H9 (cell line): Measurements from ENCODE around the gene ZNF71. TPM values are rescaled to one million over a fixed set of nuclear protein-coding genes. Genes with fewer than 3 reads are reported as not detected.

Source experiments
- DNase-seq: peaks from one replicate; pipeline ENCODE4 v3.0.0-alpha.2; 2017
- H2AFZ ChIP-seq: one replicate; pipeline ENCODE4 v1.6.1; 2013; ENCODE audit warnings: mild to moderate bottlenecking, low read length, control low read depth, moderate library complexity
- H2AK5ac ChIP-seq: 2 replicates; pipeline ENCODE4 v1.6.1; 2013; ENCODE audit warnings: low read length, control low read depth, mixed read lengths; ENCODE audit not compliant: insufficient read length
- H2BK120ac ChIP-seq: one replicate; pipeline ENCODE4 v1.6.1; 2013; ENCODE audit warnings: low read depth, mild to moderate bottlenecking, low read length, control low read depth, inconsistent platforms; ENCODE audit not compliant: poor library complexity, severe bottlenecking
- H2BK12ac ChIP-seq: 2 replicates; pipeline ENCODE4 v1.6.1; 2013; ENCODE audit warnings: low read length, control low read depth, mixed read lengths, low read depth; ENCODE audit not compliant: insufficient read length
- H2BK15ac ChIP-seq: 2 replicates; pipeline ENCODE4 v1.6.1; 2013; ENCODE audit warnings: low read depth, low read length, control low read depth
- H2BK20ac ChIP-seq: one replicate; pipeline ENCODE4 v1.6.1; 2013; ENCODE audit warnings: low read depth, mild to moderate bottlenecking, low read length, control low read depth, inconsistent platforms; ENCODE audit not compliant: poor library complexity, severe bottlenecking
- H2BK5ac ChIP-seq: 2 replicates; pipeline ENCODE4 v1.6.1; 2013; ENCODE audit warnings: low read length, control low read depth, mixed read lengths; ENCODE audit not compliant: insufficient read length
- H3K14ac ChIP-seq: 2 replicates; pipeline ENCODE4 v1.6.1; 2013; ENCODE audit warnings: low read length, control low read depth; ENCODE audit not compliant: insufficient read depth
- H3K18ac ChIP-seq: 2 replicates; pipeline ENCODE4 v1.6.1; 2013; ENCODE audit warnings: low read depth, mild to moderate bottlenecking, mixed read lengths, low read length, control low read depth; ENCODE audit not compliant: insufficient read length
- H3K23ac ChIP-seq: 2 replicates; pipeline ENCODE4 v1.6.1; 2013; ENCODE audit warnings: low read length, control low read depth, mixed read lengths, low read depth; ENCODE audit not compliant: insufficient read length
- H3K23me2 ChIP-seq: 2 replicates; pipeline ENCODE4 v1.6.1; 2013; ENCODE audit warnings: low read depth, mild to moderate bottlenecking, mixed read lengths, low read length, control low read depth; ENCODE audit not compliant: insufficient read length, poor library complexity, severe bottlenecking
- H3K27ac ChIP-seq: 2 replicates; pipeline ENCODE4 v1.5.1; 2013; ENCODE audit warnings: low read length, control low read depth, mixed read lengths, low read depth; ENCODE audit not compliant: insufficient read length
- H3K27me3 ChIP-seq: 2 replicates; pipeline ENCODE4 v1.6.1; 2013; ENCODE audit warnings: low read length, control low read depth, inconsistent platforms; ENCODE audit not compliant: insufficient read depth
- H3K4ac ChIP-seq: 2 replicates; pipeline ENCODE4 v1.6.1; 2013; ENCODE audit warnings: low read depth, mild to moderate bottlenecking, control low read depth, inconsistent platforms, low read length, moderate library complexity
- H3K4me1 ChIP-seq: 2 replicates; pipeline ENCODE4 v1.6.1; 2013; ENCODE audit warnings: low read length, control low read depth, inconsistent platforms; ENCODE audit not compliant: insufficient read depth
- H3K4me2 ChIP-seq: 2 replicates; pipeline ENCODE4 v1.6.1; 2013; ENCODE audit warnings: low read length, control low read depth, mixed read lengths; ENCODE audit not compliant: insufficient read length, insufficient read depth
- H3K56ac ChIP-seq: 2 replicates; pipeline ENCODE4 v1.6.1; 2013; ENCODE audit warnings: low read depth, mild to moderate bottlenecking, mixed read lengths, low read length, control low read depth; ENCODE audit not compliant: insufficient read length
- H3K79me1 ChIP-seq: 2 replicates; pipeline ENCODE4 v1.6.1; 2013; ENCODE audit warnings: low read depth, mild to moderate bottlenecking, moderate library complexity, low read length, control low read depth, inconsistent platforms; ENCODE audit not compliant: insufficient read depth, poor library complexity, severe bottlenecking
- H3K79me2 ChIP-seq: 2 replicates; pipeline ENCODE4 v1.6.1; 2013; ENCODE audit warnings: low read length, control low read depth, inconsistent platforms; ENCODE audit not compliant: insufficient read depth
- H3K9ac ChIP-seq: 2 replicates; pipeline ENCODE4 v1.6.1; 2013; ENCODE audit warnings: low read length, control low read depth, mixed read lengths; ENCODE audit not compliant: insufficient read length; ENCODE audit errors: extremely low read depth
- H3K9me3 ChIP-seq: one replicate; pipeline ENCODE4 v1.6.1; 2013; ENCODE audit warnings: low read depth, low read length, inconsistent platforms; ENCODE audit not compliant: control insufficient read depth
- H3T11ph ChIP-seq: one replicate; pipeline ENCODE4 v1.6.1; 2013; ENCODE audit warnings: mild to moderate bottlenecking, low read length, control low read depth, inconsistent platforms
- H4K20me1 ChIP-seq: one replicate; pipeline ENCODE4 v1.6.1; 2013; ENCODE audit not compliant: control insufficient read depth, insufficient read length, insufficient read depth
- H4K5ac ChIP-seq: 2 replicates; pipeline ENCODE4 v1.6.1; 2013; ENCODE audit warnings: low read depth, mild to moderate bottlenecking, mixed read lengths, low read length, control low read depth; ENCODE audit not compliant: insufficient read length
- H4K8ac ChIP-seq: replicated peaks from 2 replicates; pipeline ENCODE4 v1.6.1; 2013; ENCODE audit warnings: low read length, control low read depth, mixed read lengths, low read depth; ENCODE audit not compliant: insufficient read length
- H4K91ac ChIP-seq: 2 replicates; pipeline ENCODE4 v1.6.1; 2013; ENCODE audit warnings: low read depth, mild to moderate bottlenecking, moderate library complexity, mixed read lengths, low read length, control low read depth; ENCODE audit not compliant: insufficient read length
- H3K27ac Mint-ChIP-seq, 3 experiments: 2 replicates in 2 of 3; 3 replicates in 1 of 3; pipeline ENCODE4 v1.8.0; 2020 to 2021; ENCODE audit warnings: mixed read lengths in 3 of 3, mild to moderate bottlenecking in 1 of 3, moderate library complexity in 1 of 3
- H3K27me3 Mint-ChIP-seq: 2 replicates; pipeline ENCODE4 v1.8.0; 2021; ENCODE audit warnings: low read depth, mild to moderate bottlenecking, moderate library complexity, mixed read lengths
- H3K36me3 Mint-ChIP-seq, 3 experiments: 2 replicates in 2 of 3; 3 replicates in 1 of 3; pipeline ENCODE4 v1.8.0; 2020 to 2021; ENCODE audit warnings: low read depth in 3 of 3, mixed read lengths in 3 of 3; ENCODE audit not compliant: insufficient read depth in 1 of 3
- H3K4me1 Mint-ChIP-seq, 2 experiments: 2 replicates each; pipeline ENCODE4 v1.8.0; 2020; ENCODE audit warnings: mixed read lengths in 2 of 2
- H3K4me3 Mint-ChIP-seq, 2 experiments: 2 replicates in 1 of 2; 3 replicates in 1 of 2; pipeline ENCODE4 v1.8.0; 2020 to 2021; ENCODE audit warnings: mild to moderate bottlenecking in 2 of 2, mixed read lengths in 2 of 2, moderate library complexity in 1 of 2
- H3K9me3 Mint-ChIP-seq, 2 experiments: 2 replicates in 1 of 2; 3 replicates in 1 of 2; pipeline ENCODE4 v1.8.0; 2020; ENCODE audit warnings: mild to moderate bottlenecking in 2 of 2, mixed read lengths in 2 of 2, moderate library complexity in 1 of 2
- WGBS: extraction: QIAGEN DNeasy Blood & Tissue Kit; methylation state at CpG from one replicate; pipeline ENCODE4 v1.1.7; 2013; ENCODE audit warnings: missing lambda C conversion rate, low lambda C conversion rate, mixed read lengths; ENCODE audit not compliant: insufficient read length; ENCODE audit errors: extremely low coverage; 5-methylcytosine and 5-hydroxymethylcytosine counted together
- total RNA-seq: library from RNA; stranded (reverse); gene quantifications from 2 replicates; pipeline ENCODE4 v1.2.1, GENCODE V29; 2021
- TF ChIP-seq, protein P1 (sequence below): fragments of 200-600 bp; sonication (generic); conservative IDR thresholded peaks from 3 replicates; pipeline ENCODE4 v1.8.0; 2021; ENCODE audit warnings: antibody characterized with exemption, mild to moderate bottlenecking

The ZNF71 gene
- total RNA-seq, 1 experiment from 2014 or later, result 7.2 TPM

DNA sequence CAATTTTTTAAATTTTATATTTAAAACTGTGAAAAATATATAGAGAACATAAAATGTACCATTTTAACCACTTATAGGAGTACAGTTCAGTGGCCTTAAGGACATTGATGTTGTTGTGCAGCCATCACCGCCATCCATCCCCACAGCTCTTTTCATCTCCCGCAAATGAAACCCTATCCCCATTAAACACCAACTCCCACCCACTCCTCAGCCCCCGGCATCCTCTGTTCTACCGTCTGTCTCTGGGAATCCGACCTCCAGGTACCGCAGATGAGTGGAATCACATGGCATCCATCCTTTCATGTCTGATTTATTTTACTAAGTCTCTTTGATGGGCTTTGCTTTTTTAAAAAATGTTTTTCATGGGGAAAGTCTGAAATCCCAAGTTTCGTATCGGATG, 24.0 kb downstream of the ZNF71 start:
- peaks cover 22% of the 10 kb centered on the region for H3K9me3 ChIP-seq

More for the DNA sequence above, 24.0 kb downstream of the ZNF71 start:
- peaks cover 93 to 97% of the 10 kb centered on the region in 2 experiments for H3K9me3 Mint-ChIP-seq
- H3K27ac ChIP-seq, result no peak overlapping the region
- no peak overlapping the region for H2BK12ac ChIP-seq
- H2BK15ac ChIP-seq, result no peak overlapping the region
- H3K4me1 Mint-ChIP-seq, result no peaks in the 10 kb centered on the region
- H4K91ac ChIP-seq, result no peak overlapping the region
- H3K4me2 ChIP-seq, result no peak overlapping the region
- no peak overlapping the region for H3T11ph ChIP-seq
- no peak overlapping the region for H3K9ac ChIP-seq
- no peaks in the 10 kb centered on the region for H4K20me1 ChIP-seq
- H2BK5ac ChIP-seq, result no peak overlapping the region
- no peak overlapping the region for H3K27ac Mint-ChIP-seq
- no CpG with 5 or more reads among the region's 8 CpGs for WGBS
- no peak overlapping the region for H4K8ac ChIP-seq
- TF ChIP-seq, protein P1, sequence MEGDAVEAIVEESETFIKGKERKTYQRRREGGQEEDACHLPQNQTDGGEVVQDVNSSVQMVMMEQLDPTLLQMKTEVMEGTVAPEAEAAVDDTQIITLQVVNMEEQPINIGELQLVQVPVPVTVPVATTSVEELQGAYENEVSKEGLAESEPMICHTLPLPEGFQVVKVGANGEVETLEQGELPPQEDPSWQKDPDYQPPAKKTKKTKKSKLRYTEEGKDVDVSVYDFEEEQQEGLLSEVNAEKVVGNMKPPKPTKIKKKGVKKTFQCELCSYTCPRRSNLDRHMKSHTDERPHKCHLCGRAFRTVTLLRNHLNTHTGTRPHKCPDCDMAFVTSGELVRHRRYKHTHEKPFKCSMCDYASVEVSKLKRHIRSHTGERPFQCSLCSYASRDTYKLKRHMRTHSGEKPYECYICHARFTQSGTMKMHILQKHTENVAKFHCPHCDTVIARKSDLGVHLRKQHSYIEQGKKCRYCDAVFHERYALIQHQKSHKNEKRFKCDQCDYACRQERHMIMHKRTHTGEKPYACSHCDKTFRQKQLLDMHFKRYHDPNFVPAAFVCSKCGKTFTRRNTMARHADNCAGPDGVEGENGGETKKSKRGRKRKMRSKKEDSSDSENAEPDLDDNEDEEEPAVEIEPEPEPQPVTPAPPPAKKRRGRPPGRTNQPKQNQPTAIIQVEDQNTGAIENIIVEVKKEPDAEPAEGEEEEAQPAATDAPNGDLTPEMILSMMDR, result no peak
- H3K36me3 Mint-ChIP-seq, result peaks cover 82 to 95% (median 93%) of the 10 kb centered on the region in 3 experiments
- no peaks in the 10 kb centered on the region for H3K4me1 ChIP-seq
- no peak overlapping the region for H3K23ac ChIP-seq
- no peak overlapping the region for H3K18ac ChIP-seq
- no peak overlapping the region for H3K4ac ChIP-seq
- no peaks in the 10 kb centered on the region for H3K79me2 ChIP-seq
- no peaks in the 10 kb centered on the region for H3K79me1 ChIP-seq
- no peak overlapping the region for H3K14ac ChIP-seq
- H2BK120ac ChIP-seq, result no peak overlapping the region
- no peak overlapping the region for H3K56ac ChIP-seq
- no peaks in the 10 kb centered on the region for H3K27me3 ChIP-seq
- DNase-seq, result no peak
- H2AFZ ChIP-seq, result no peak overlapping the region
- no peak overlapping the region for H2AK5ac ChIP-seq
- H2BK20ac ChIP-seq, result no peak overlapping the region
- H4K5ac ChIP-seq, result no peak overlapping the region
- no peak overlapping the region for H3K4me3 Mint-ChIP-seq
- H3K23me2 ChIP-seq, result no peaks in the 10 kb centered on the region
- H3K27me3 Mint-ChIP-seq, result peaks cover 1% of the 10 kb centered on the region
